HepG2 (cell line): ENCODE measurements around the gene CHID1. TPM values are rescaled to one million over a fixed set of nuclear protein-coding genes. Genes with fewer than 3 reads are reported as not detected.

Experiments used
- DMAP1 ChIP-seq: IDR thresholded peaks from 2 replicates; pipeline ENCODE4 v1.6.1; 2016
- JUNB ChIP-seq: sonication (generic); formaldehyde crosslinking; IDR thresholded peaks from 2 replicates; pipeline ENCODE4 v1.8.0; 2022; ENCODE audit warnings: missing genetic modification reagents, mild to moderate bottlenecking, borderline replicate concordance
- MLLT10 ChIP-seq: sonication (generic); formaldehyde crosslinking; IDR thresholded peaks from 2 replicates; pipeline ENCODE4 v1.4.0; 2020; ENCODE audit warnings: missing genetic modification reagents
- MTF2 ChIP-seq: sonication (generic); formaldehyde crosslinking; IDR thresholded peaks from 2 replicates; pipeline ENCODE4 v1.5.0; 2020; ENCODE audit warnings: missing genetic modification reagents, borderline replicate concordance
- POGZ ChIP-seq: sonication (generic); formaldehyde crosslinking; IDR thresholded peaks from 2 replicates; pipeline ENCODE4 v1.4.0; 2020; ENCODE audit warnings: mild to moderate bottlenecking, missing genetic modification reagents
- POLR2AphosphoS2 ChIP-seq: IDR thresholded peaks from 2 replicates; pipeline ENCODE4 v1.6.1; 2011; ENCODE audit warnings: low read depth, low read length, improper control_type of control experiment
- SALL1 ChIP-seq: sonication (generic); formaldehyde crosslinking; IDR thresholded peaks from 2 replicates; pipeline ENCODE4 v1.8.0; 2022; ENCODE audit warnings: mild to moderate bottlenecking, missing genetic modification reagents
- SP1 ChIP-seq, 2 experiments: fragments of 450-650 bp in 1 of 2; sonication (generic) in 1 of 2; formaldehyde crosslinking in 1 of 2; IDR thresholded peaks; 2 replicates each; pipeline versions ENCODE4 v1.4.0 to v1.6.1; 2016 to 2020; ENCODE audit warnings: missing genetic modification reagents in 1 of 2
- ZNF468 ChIP-seq: sonication (generic); formaldehyde crosslinking; IDR thresholded peaks from 2 replicates; pipeline ENCODE4 v1.8.0; 2022; ENCODE audit warnings: mild to moderate bottlenecking, moderate library complexity, missing genetic modification reagents
- ZNF569 ChIP-seq: sonication (generic); formaldehyde crosslinking; IDR thresholded peaks from 2 replicates; pipeline ENCODE4 v1.5.0; 2020; ENCODE audit warnings: mild to moderate bottlenecking, missing genetic modification reagents, moderate library complexity, borderline replicate concordance
- ZNF772 ChIP-seq: sonication (generic); formaldehyde crosslinking; IDR thresholded peaks from 2 replicates; pipeline ENCODE4 v1.5.0; 2020; ENCODE audit warnings: mild to moderate bottlenecking, missing genetic modification reagents
- ZSCAN21 ChIP-seq: sonication (generic); formaldehyde crosslinking; IDR thresholded peaks from 2 replicates; pipeline ENCODE4 v1.8.0; 2022; ENCODE audit warnings: mild to moderate bottlenecking, missing genetic modification reagents, moderate library complexity, borderline replicate concordance
- polyA plus RNA-seq, 8 experiments: library from polyadenylated mRNA; depleted of rRNA in 3 of 8; stranded (reverse) in 7 of 8; unstranded in 1 of 8; fragments of >200 nt; fragmentation: Illumina TruSeq in 4 of 8; extraction: Trizol in 4 of 8; gene quantifications; 2 replicates each; pipeline versions ENCODE4 v1.2.1 to v1.2.3, GENCODE V29; 2011 to 2016; ENCODE audit warnings: low read depth in 4 of 8, missing spikeins in 1 of 8, mixed read lengths in 1 of 8; ENCODE audit not compliant: insufficient read depth in 1 of 8
- total RNA-seq, 5 experiments: library from RNA; depleted of rRNA; stranded (reverse); fragments of >200 nt; fragmentation: Illumina TruSeq; extraction: Trizol; gene quantifications; 2 replicates each; pipeline ENCODE4 v1.2.3, GENCODE V29; 2016; ENCODE audit warnings: low read depth in 1 of 5
- TF ChIP-seq, protein P1 (sequence below): sonication (generic); formaldehyde crosslinking; conservative IDR thresholded peaks from 2 replicates; pipeline ENCODE4 v1.8.0; 2022; ENCODE audit warnings: low read depth, missing genetic modification reagents
- TF ChIP-seq, protein P2 (sequence below), 2 experiments: sonication (generic) in 1 of 2; formaldehyde crosslinking in 1 of 2; IDR thresholded peaks; 2 replicates each; pipeline versions ENCODE4 v1.6.1 to v1.9.0; 2014 to 2022; ENCODE audit warnings: antibody characterized with exemption in 1 of 2, borderline replicate concordance in 1 of 2, inconsistent platforms in 1 of 2, low read depth in 1 of 2, missing genetic modification reagents in 1 of 2
- TF ChIP-seq, protein P3 (sequence below): sonication (generic); formaldehyde crosslinking; IDR thresholded peaks from 2 replicates; pipeline ENCODE4 v1.9.0; 2021; ENCODE audit warnings: mild to moderate bottlenecking, missing genetic modification reagents

Gene CHID1
- total and polyA plus RNA-seq, 2 of the 13 experiments (the other 11 are each of a cell fraction or from before 2014, with no cell fraction given): 65.1 to 93.6 TPM

DNA sequence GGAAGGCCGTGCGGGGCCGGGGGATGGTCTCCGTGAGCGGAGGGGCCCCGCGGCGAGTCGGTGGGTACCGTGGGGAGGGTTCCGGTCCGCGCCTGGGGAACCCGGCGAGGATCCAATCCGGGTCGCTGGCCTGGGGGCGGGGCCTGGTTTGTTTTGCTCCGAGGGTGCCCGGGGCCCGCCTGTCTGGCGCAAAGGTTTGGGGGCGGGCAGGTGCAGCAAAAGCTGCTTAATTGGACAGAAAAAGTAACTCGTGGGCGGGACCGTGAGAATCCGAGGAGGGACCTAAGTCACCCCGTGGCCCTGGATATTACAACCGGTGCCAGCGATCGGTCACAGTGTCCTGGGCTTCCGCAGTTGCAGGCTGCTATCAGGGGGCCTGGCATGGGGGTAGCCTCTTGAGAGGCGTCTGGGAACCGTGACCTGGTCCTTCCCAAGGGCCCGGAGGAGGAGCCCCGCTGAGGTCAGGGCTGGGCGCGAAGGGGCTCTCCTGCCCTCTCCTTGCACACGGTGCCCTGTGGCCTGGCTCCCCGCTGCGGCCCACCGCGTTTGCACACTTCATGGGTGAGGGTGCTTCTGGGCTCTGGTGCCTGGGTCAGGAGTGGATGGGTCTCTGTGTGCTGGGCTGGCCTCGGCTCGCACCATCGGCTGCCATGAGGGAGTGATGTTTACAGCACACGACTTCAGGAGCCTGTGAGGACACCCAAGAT lies 90.5 kb downstream of the CHID1 start (continued):
- TF ChIP-seq SP1 (IDR thresholded peaks at IDR 0.05) (no peak), SP1 (CRISPR knock-in tag; IDR thresholded peaks at IDR 0.05) (no peak), POGZ (no peak), ZSCAN21 (CRISPR knock-in tag) (no peak), MTF2 (CRISPR knock-in tag) (no peak), POLR2AphosphoS2 (no peak), MLLT10 (CRISPR knock-in tag) (no peak), SALL1 (0 out of 2 replicates have a peak, but pooled peaks have one; percentile 17), JUNB (no peak), ZNF772 (CRISPR knock-in tag) (no peak; the same call in none of the 2 replicates), ZNF569 (CRISPR knock-in tag) (no peak), ZNF468 (CRISPR knock-in tag) (no peak), DMAP1 (CRISPR knock-in tag) (peak; percentile 37; the same call in 1 of the 2 replicates)
- TF ChIP-seq, protein P1, sequence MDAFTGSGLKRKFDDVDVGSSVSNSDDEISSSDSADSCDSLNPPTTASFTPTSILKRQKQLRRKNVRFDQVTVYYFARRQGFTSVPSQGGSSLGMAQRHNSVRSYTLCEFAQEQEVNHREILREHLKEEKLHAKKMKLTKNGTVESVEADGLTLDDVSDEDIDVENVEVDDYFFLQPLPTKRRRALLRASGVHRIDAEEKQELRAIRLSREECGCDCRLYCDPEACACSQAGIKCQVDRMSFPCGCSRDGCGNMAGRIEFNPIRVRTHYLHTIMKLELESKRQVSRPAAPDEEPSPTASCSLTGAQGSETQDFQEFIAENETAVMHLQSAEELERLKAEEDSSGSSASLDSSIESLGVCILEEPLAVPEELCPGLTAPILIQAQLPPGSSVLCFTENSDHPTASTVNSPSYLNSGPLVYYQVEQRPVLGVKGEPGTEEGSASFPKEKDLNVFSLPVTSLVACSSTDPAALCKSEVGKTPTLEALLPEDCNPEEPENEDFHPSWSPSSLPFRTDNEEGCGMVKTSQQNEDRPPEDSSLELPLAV (CRISPR knock-in tag): no peak
- TF ChIP-seq, protein P2, sequence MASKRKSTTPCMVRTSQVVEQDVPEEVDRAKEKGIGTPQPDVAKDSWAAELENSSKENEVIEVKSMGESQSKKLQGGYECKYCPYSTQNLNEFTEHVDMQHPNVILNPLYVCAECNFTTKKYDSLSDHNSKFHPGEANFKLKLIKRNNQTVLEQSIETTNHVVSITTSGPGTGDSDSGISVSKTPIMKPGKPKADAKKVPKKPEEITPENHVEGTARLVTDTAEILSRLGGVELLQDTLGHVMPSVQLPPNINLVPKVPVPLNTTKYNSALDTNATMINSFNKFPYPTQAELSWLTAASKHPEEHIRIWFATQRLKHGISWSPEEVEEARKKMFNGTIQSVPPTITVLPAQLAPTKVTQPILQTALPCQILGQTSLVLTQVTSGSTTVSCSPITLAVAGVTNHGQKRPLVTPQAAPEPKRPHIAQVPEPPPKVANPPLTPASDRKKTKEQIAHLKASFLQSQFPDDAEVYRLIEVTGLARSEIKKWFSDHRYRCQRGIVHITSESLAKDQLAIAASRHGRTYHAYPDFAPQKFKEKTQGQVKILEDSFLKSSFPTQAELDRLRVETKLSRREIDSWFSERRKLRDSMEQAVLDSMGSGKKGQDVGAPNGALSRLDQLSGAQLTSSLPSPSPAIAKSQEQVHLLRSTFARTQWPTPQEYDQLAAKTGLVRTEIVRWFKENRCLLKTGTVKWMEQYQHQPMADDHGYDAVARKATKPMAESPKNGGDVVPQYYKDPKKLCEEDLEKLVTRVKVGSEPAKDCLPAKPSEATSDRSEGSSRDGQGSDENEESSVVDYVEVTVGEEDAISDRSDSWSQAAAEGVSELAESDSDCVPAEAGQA (IDR thresholded peaks at IDR 0.05; ENCODE audit: low read depth): no peak
- TF ChIP-seq, protein P2 (CRISPR knock-in tag; IDR thresholded peaks at IDR 0.05; ENCODE audit: borderline replicate concordance): no peak
- TF ChIP-seq, protein P3, sequence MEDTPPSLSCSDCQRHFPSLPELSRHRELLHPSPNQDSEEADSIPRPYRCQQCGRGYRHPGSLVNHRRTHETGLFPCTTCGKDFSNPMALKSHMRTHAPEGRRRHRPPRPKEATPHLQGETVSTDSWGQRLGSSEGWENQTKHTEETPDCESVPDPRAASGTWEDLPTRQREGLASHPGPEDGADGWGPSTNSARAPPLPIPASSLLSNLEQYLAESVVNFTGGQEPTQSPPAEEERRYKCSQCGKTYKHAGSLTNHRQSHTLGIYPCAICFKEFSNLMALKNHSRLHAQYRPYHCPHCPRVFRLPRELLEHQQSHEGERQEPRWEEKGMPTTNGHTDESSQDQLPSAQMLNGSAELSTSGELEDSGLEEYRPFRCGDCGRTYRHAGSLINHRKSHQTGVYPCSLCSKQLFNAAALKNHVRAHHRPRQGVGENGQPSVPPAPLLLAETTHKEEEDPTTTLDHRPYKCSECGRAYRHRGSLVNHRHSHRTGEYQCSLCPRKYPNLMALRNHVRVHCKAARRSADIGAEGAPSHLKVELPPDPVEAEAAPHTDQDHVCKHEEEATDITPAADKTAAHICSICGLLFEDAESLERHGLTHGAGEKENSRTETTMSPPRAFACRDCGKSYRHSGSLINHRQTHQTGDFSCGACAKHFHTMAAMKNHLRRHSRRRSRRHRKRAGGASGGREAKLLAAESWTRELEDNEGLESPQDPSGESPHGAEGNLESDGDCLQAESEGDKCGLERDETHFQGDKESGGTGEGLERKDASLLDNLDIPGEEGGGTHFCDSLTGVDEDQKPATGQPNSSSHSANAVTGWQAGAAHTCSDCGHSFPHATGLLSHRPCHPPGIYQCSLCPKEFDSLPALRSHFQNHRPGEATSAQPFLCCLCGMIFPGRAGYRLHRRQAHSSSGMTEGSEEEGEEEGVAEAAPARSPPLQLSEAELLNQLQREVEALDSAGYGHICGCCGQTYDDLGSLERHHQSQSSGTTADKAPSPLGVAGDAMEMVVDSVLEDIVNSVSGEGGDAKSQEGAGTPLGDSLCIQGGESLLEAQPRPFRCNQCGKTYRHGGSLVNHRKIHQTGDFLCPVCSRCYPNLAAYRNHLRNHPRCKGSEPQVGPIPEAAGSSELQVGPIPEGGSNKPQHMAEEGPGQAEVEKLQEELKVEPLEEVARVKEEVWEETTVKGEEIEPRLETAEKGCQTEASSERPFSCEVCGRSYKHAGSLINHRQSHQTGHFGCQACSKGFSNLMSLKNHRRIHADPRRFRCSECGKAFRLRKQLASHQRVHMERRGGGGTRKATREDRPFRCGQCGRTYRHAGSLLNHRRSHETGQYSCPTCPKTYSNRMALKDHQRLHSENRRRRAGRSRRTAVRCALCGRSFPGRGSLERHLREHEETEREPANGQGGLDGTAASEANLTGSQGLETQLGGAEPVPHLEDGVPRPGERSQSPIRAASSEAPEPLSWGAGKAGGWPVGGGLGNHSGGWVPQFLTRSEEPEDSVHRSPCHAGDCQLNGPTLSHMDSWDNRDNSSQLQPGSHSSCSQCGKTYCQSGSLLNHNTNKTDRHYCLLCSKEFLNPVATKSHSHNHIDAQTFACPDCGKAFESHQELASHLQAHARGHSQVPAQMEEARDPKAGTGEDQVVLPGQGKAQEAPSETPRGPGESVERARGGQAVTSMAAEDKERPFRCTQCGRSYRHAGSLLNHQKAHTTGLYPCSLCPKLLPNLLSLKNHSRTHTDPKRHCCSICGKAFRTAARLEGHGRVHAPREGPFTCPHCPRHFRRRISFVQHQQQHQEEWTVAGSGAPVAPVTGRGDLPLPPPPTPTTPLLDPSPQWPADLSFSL: no peak
